Stimulated activated CD8-positive, alpha-beta memory T cell treated with anti-CD3 and anti-CD28 coated beads, Interleukin-4, amount 100 ng/mL, for 24 hours (primary cell): ENCODE data around the gene IFRD2.
"Not testable (repeated sequence)": the region's sequence is repeated elsewhere in the genome, so short reads cannot be mapped to it uniquely, and the experiment has no call there.

ENCODE experiments used
- DNase-seq: peaks from one replicate; pipeline ENCODE4 v3.0.0-alpha.2; 2020; ENCODE audit warnings: low read depth

IFRD2 gene

GRCh38 chr3:50268276-50268675 lies 24.0 kb downstream of the IFRD2 start:
- no peak for DNase-seq

- DNase-seq = no peak
These were observed 24.8 kb downstream of the IFRD2 start for GRCh38 chr3:50267280-50267913.

- DNase-seq = no peak
These were observed 25.4 kb downstream of the IFRD2 start for GRCh38 chr3:50266836-50267235.

- no peak for DNase-seq
These were observed 26.2 kb downstream of the IFRD2 start for GRCh38 chr3:50266017-50266416.

GRCh38 chr3:50265571-50265970 lies 26.7 kb downstream of the IFRD2 start:
- DNase-seq = no peak

GRCh38 chr3:50264964-50265485 lies 27.2 kb downstream of the IFRD2 start:
- no peak for DNase-seq

GRCh38 chr3:50264383-50264963 lies 27.8 kb downstream of the IFRD2 start:
- no peak for DNase-seq

- no peak for DNase-seq
These were observed 28.5 kb downstream of the IFRD2 start for GRCh38 chr3:50263478-50264382.

- DNase-seq = no peak
These were observed 29.5 kb downstream of the IFRD2 start for GRCh38 chr3:50262778-50263177.

GRCh38 chr3:50262200-50262599 lies 30.0 kb downstream of the IFRD2 start:
- DNase-seq = not testable (repeated sequence)

- DNase-seq = no peak
These were observed 30.7 kb downstream of the IFRD2 start for GRCh38 chr3:50261505-50261904.

- no peak for DNase-seq
These were observed 31.2 kb downstream of the IFRD2 start for GRCh38 chr3:50260942-50261441.

GRCh38 chr3:50260027-50260941 lies 31.9 kb downstream of the IFRD2 start:
- peak; percentile 77 for DNase-seq

GRCh38 chr3:50259432-50260026 lies 32.7 kb downstream of the IFRD2 start:
- no peak for DNase-seq

GRCh38 chr3:50258979-50259378 lies 33.2 kb downstream of the IFRD2 start:
- DNase-seq = no peak

GRCh38 chr3:50258029-50258680 lies 34.1 kb downstream of the IFRD2 start:
- DNase-seq = no peak

- DNase-seq = no peak
These were observed 35.0 kb downstream of the IFRD2 start for GRCh38 chr3:50256978-50257890.

- no peak for DNase-seq
These were observed 37.0 kb downstream of the IFRD2 start for GRCh38 chr3:50255251-50255615.

GRCh38 chr3:50254577-50255250 lies 37.5 kb downstream of the IFRD2 start:
- DNase-seq = no peak
